Heart left ventricle (tissue), 16 donors: ENCODE measurements around the gene PRDM16. TPM values are rescaled to one million over a fixed set of nuclear protein-coding genes. Genes with fewer than 3 reads are reported as not detected.

Experiments
- ATAC-seq, 4 donors: fragments of 200-7000 bp; cut with Tn5 transposase; one replicate each; pipeline ENCODE4 v1.9.1; 2020 to 2022; ENCODE audit warnings: moderate library complexity in 4 of 4, mild to moderate bottlenecking in 3 of 4, moderate number of reproducible peaks in 1 of 4
- DNase-seq, 5 donors: peaks; one replicate each; pipeline ENCODE4 v3.0.0-alpha.2; 2020
- H3K27ac ChIP-seq, 12 donors: fragments of 200-600 bp; sonication (generic) in 4 of 12; one replicate each; pipeline versions ENCODE4 v1.5.0 to v1.8.0; 2016 to 2022; ENCODE audit warnings: mild to moderate bottlenecking in 2 of 12
- H3K27me3 ChIP-seq, 9 donors: fragments of 200-600 bp; sonication (generic) in 2 of 9; one replicate each; pipeline versions ENCODE4 v1.5.1 to v1.8.0; 2016 to 2022; ENCODE audit warnings: mild to moderate bottlenecking in 3 of 9
- H3K36me3 ChIP-seq, 9 donors: fragments of 200-600 bp; sonication (generic) in 2 of 9; one replicate each; pipeline versions ENCODE4 v1.5.0 to v1.8.0; 2018 to 2022; ENCODE audit warnings: mild to moderate bottlenecking in 2 of 9
- H3K4me1 ChIP-seq, 12 donors: fragments of 200-600 bp; sonication (generic) in 4 of 12; one replicate each; pipeline versions ENCODE4 v1.5.0 to v1.8.0; 2016 to 2022; ENCODE audit warnings: mild to moderate bottlenecking in 3 of 12
- H3K4me3 ChIP-seq, 12 donors: fragments of 200-600 bp; sonication (generic) in 4 of 12; one replicate each; pipeline versions ENCODE4 v1.5.0 to v1.8.0; 2017 to 2022; ENCODE audit warnings: mild to moderate bottlenecking in 9 of 12, moderate library complexity in 4 of 12
- H3K9me3 ChIP-seq, 12 donors: fragments of 200-600 bp; sonication (generic) in 4 of 12; one replicate each; pipeline versions ENCODE4 v1.5.0 to v1.8.0; 2016 to 2022; ENCODE audit warnings: mild to moderate bottlenecking in 1 of 12
- POLR2A ChIP-seq, 2 donors: fragments of 450-650 bp; IDR thresholded peaks; one replicate each; pipeline ENCODE4 v1.6.1; 2017; ENCODE audit warnings: antibody characterized with exemption in 2 of 2, mild to moderate bottlenecking in 2 of 2, moderate library complexity in 2 of 2
- WGBS, 4 donors: extraction: QIAGEN DNeasy Blood & Tissue Kit in 2 of 4; methylation state at CpG; one replicate each; pipeline versions ENCODE4 v1.1.5 to v1.1.7; 2013 to 2018; 5-methylcytosine and 5-hydroxymethylcytosine counted together
- intact Hi-C, 10 donors: fragments of 100-400 bp; cut with DNase I; formaldehyde crosslinking; loops; one replicate each; pipeline versions ENCODE4 v1.11.1 to v1.14.2; 2022
- polyA plus RNA-seq, 2 donors: library from polyadenylated mRNA; stranded (reverse); fragments of 200-250 nt; gene quantifications; one replicate each; pipeline ENCODE4 v1.2.3, GENCODE V29; 2013
- total RNA-seq, 9 donors: library from RNA; depleted of rRNA in 2 of 9; stranded (reverse); fragments of >200 nt in 2 of 9; fragmentation: NEBNext Ultra II Directional in 3 of 9; extraction: Animal tissue kit (Norgen Biotek cat#: 25700) in 3 of 9; gene quantifications; one replicate each; pipeline versions ENCODE4 v1.1.0 to v1.2.4, GENCODE V29; 2016 to 2023
- TF ChIP-seq, protein P1 (sequence below), 12 donors: fragments of 200-600 bp; sonication (generic) in 4 of 12; IDR thresholded peaks; one replicate each; pipeline versions ENCODE4 v1.5.0 to v1.8.0; 2018 to 2022; ENCODE audit warnings: antibody characterized with exemption in 12 of 12, mild to moderate bottlenecking in 5 of 12
- donor health status: ischemic (EF 13 %, LVEDD 7.1; RV severe dilation, severe dysfunction).
- donor health status: healthy with polysubstance abuse.
- donor health status: DM: no; HTN: yes; CAD: no.
- donor health status: DM: no; HTN: no; CAD: no.
- donor health status: ischemic (EF 25% LVEDD 6.9; RV normal size, moderate dysfunction).
- donor health status: ischemic (EF 25% LVEDD 5.7; RV mildly dilated, moderate dysfunction).
- donor health status: healthy.
- donor health status: DM: yes; HTN: yes; CAD: no.
- donor health status: ischemic (EF 35%, LVEDD 5.7; RV mildly dilated, moderate dysfunction).
- donor health status: nonischemic (EF 11% LVEDD 7.7; RV severe dilation, severe dysfunction).
- donor health status: DM: yes; HTN: yes; CAD: no.
- donor health status: PGD.
- donor health status: ischemic (EF 29% LVEDD 5.4; RV normal size, mild dysfunction).
- donor health status: nonischemic (EF 23%, LVEDD 6.1; RV moderate dilation, normal function).

PRDM16 gene
- total and polyA plus RNA-seq, 11 donors = 6.0 to 22.7 (median 14.0) TPM

DNA sequence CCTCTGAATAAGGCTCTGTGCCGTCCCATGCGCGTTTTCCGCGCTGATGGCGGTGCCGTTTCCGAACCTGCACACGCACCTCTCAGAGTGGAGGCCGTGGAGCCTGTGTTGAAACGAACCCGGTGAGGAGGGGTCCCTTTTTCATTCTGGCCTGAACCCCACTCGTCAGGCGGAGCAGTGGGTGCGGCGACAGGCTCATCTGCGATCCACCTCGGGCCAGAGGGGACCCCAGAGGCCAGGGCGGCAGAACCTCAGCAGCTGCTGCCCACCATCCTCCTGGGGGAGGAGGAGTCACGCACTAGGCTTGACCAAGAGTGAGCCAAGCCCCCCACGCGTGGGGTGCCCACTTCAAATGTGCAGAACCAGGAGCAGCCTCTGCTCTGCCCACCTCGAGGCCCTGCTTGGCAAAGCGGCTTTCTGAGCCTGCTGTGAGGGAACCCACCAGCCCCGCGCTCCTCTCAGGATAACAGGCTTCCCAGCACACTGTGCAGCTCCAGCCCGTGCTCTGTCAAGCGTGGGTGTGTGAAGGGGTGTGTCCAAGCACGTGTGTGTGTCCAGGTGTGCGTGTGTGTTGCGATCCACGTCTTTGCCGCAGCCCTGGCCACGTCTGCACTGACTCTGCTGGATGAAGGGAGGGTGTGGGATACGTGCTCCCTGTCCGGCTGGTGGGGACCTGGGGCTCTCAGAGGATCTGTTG lies 6.8 kb downstream of the PRDM16 start:
- H3K36me3 ChIP-seq = no peaks in the 10 kb centered on the region
- DNase-seq (no peak), ATAC-seq (no peak)
- H3K27ac ChIP-seq = peak overlapping the region in 1 of 12 donors; percentile 82
- H3K27me3 ChIP-seq = peaks cover 3 to 53% (median 24%) of the 10 kb centered on the region in 9 donors
- TF ChIP-seq POLR2A (IDR thresholded peaks at IDR 0.05) = no peak
- TF ChIP-seq, protein P1, sequence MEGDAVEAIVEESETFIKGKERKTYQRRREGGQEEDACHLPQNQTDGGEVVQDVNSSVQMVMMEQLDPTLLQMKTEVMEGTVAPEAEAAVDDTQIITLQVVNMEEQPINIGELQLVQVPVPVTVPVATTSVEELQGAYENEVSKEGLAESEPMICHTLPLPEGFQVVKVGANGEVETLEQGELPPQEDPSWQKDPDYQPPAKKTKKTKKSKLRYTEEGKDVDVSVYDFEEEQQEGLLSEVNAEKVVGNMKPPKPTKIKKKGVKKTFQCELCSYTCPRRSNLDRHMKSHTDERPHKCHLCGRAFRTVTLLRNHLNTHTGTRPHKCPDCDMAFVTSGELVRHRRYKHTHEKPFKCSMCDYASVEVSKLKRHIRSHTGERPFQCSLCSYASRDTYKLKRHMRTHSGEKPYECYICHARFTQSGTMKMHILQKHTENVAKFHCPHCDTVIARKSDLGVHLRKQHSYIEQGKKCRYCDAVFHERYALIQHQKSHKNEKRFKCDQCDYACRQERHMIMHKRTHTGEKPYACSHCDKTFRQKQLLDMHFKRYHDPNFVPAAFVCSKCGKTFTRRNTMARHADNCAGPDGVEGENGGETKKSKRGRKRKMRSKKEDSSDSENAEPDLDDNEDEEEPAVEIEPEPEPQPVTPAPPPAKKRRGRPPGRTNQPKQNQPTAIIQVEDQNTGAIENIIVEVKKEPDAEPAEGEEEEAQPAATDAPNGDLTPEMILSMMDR (IDR thresholded peaks at IDR 0.05) = no peak
- H3K4me3 ChIP-seq = no peak overlapping the region
- WGBS, 4 donors = 75 to 82% (median 80%) methylated on average over 32 to 36 of the region's 36 CpGs
- peaks cover 0 to 88% (median 21%) of the 10 kb centered on the region in 12 donors for H3K4me1 ChIP-seq
- no peaks in the 10 kb centered on the region for H3K9me3 ChIP-seq
- intact Hi-C loops = loop anchor here in 5 of 10 donors (5.0 to 10.0 kb wide), 5 partner anchors 49 to 239 kb away; no protein-coding TSS in a partner anchor

DNA sequence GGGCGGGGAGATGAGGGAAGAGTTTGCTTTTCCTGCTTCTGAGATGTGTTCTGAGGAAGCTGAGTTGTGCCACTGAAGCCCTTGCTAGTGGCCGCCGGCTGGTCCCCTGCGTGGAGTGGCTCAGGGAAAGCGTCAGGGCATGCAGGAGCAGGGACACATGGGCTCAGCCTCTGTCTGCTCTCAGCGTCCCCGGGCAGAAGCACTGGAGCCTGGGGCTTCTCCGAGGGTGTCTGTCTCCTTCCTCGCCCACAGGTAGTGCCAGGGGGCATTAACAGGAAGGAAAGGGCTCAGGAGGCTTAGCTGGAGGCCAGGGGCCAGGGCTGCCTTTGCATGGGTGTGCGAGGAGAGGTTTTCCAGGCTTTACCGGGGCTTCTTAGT lies 7.3 kb downstream of the PRDM16 start:
- H3K9me3 ChIP-seq = no peaks in the 10 kb centered on the region
- ATAC-seq (no peak), DNase-seq (no peak)
- peaks cover under 1 to 47% (median 20%) of the 10 kb centered on the region in 9 donors for H3K27me3 ChIP-seq
- H3K4me3 ChIP-seq = no peak overlapping the region
- no peaks in the 10 kb centered on the region for H3K36me3 ChIP-seq
- intact Hi-C loops = loop anchor here in 5 of 10 donors (5.0 to 10.0 kb wide), 5 partner anchors 48 to 238 kb away; no protein-coding TSS in a partner anchor
- peaks cover 0 to 83% (median 21%) of the 10 kb centered on the region in 12 donors for H3K4me1 ChIP-seq
- peak overlapping the region in 1 of 12 donors; percentile 82 for H3K27ac ChIP-seq
- WGBS, 4 donors = 55 to 64% (median 59%) methylated on average over 9 to 11 of the region's 11 CpGs
- no peak for TF ChIP-seq POLR2A (IDR thresholded peaks at IDR 0.05)
- TF ChIP-seq, protein P1 (IDR thresholded peaks at IDR 0.05) = no peak

DNA sequence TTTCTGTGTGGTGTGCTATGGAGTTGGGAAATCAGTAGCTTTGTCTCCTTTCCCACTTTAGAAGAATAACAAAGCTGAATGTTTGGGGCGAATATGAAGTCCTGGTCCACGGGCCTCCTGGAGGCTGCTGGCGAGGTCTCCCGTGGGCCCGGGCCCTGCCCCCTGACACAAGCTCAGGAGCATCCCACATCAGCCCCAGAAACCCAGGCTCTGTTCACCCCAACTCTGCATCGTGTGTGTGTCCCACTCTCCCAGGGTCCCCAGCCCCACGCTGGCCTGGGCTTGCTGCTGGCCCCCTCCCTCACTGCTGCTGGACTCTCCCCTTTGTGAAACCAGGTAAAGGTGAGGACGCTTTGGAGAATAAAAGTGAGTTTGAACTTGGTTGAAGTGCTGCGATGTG lies 8.1 kb downstream of the PRDM16 start:
- peaks cover 0 to 79% (median 21%) of the 10 kb centered on the region in 12 donors for H3K4me1 ChIP-seq
- 69 to 85% (median 79%) methylated on average over 7 to 9 of the region's 9 CpGs for WGBS, 4 donors
- no peaks in the 10 kb centered on the region for H3K36me3 ChIP-seq
- DNase-seq (no peak), ATAC-seq (no peak)
- H3K4me3 ChIP-seq = no peak overlapping the region
- intact Hi-C loops = loop anchor here in 5 of 10 donors (5.0 to 10.0 kb wide), 5 partner anchors 48 to 238 kb away; no protein-coding TSS in a partner anchor
- H3K9me3 ChIP-seq = no peaks in the 10 kb centered on the region
- peak overlapping the region in 2 of 12 donors; percentile 24 to 82 for H3K27ac ChIP-seq
- peaks cover 0 to 40% (median 15%) of the 10 kb centered on the region in 9 donors for H3K27me3 ChIP-seq
- no peak for TF ChIP-seq POLR2A (IDR thresholded peaks at IDR 0.05)
- TF ChIP-seq, protein P1 (IDR thresholded peaks at IDR 0.05) = no peak

DNA sequence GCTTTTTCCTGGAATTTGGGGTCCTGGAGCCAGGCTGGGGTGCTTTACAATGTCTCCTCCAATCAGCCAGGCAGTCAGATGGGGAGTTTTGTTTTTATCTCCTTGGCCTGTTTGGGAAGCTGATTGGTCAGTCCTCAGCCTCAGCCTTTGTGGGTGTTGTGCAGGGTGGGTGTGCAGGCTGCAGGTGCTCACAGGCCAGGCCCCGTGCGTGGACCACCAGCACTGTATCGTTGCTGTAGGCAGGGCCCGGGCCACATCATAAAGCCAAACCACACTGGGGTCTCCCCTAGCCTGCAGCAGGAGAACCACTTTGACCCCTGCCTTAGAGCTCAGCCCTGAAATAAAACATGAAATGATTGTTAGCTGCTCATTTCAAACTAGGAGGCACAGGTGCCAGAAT lies 8.6 kb downstream of the PRDM16 start:
- intact Hi-C loops = loop anchor here in 5 of 10 donors (5.0 to 10.0 kb wide), 5 partner anchors 47 to 237 kb away; no protein-coding TSS in a partner anchor
- ATAC-seq (no peak), DNase-seq (no peak)
- 66 to 70% (median 68%) methylated on average over 3 to 4 of the region's 4 CpGs; no CpG with 5 or more reads in 1 of the 4 donors for WGBS, 4 donors
- H3K27ac ChIP-seq = peak overlapping the region in 3 of 12 donors; percentile 64 to 82 (median 71)
- peaks cover 0 to 79% (median 23%) of the 10 kb centered on the region in 12 donors for H3K4me1 ChIP-seq
- no peaks in the 10 kb centered on the region for H3K9me3 ChIP-seq
- no peak for TF ChIP-seq POLR2A (IDR thresholded peaks at IDR 0.05)
- TF ChIP-seq, protein P1 (IDR thresholded peaks at IDR 0.05) = no peak
- no peaks in the 10 kb centered on the region for H3K36me3 ChIP-seq
- no peak overlapping the region for H3K4me3 ChIP-seq
- H3K27me3 ChIP-seq = peaks cover 0 to 35% (median 10%) of the 10 kb centered on the region in 9 donors
